Liver (tissue), 9 donors: ENCODE measurements around the gene DLEC1. TPM values are rescaled to one million over a fixed set of nuclear protein-coding genes. Genes with fewer than 3 reads are reported as not detected.

Source experiments
- DNase-seq: peaks from one replicate; pipeline ENCODE4 v3.0.0-alpha.2; 2017; ENCODE audit warnings: low spot score
- H3K27ac ChIP-seq, 2 donors: one replicate each; pipeline ENCODE4 v1.7.0; 2013; ENCODE audit warnings: inconsistent platforms in 2 of 2, low read length in 2 of 2, control low read depth in 1 of 2, low read depth in 1 of 2, mild to moderate bottlenecking in 1 of 2
- H3K27me3 ChIP-seq, 4 donors: one replicate each; pipeline versions ENCODE4 v1.6.1 to v1.7.0; 2013; ENCODE audit warnings: low read length in 3 of 4, inconsistent platforms in 1 of 4, mild to moderate bottlenecking in 1 of 4, moderate library complexity in 1 of 4; ENCODE audit not compliant: control insufficient read depth in 4 of 4, insufficient read depth in 4 of 4
- H3K36me3 ChIP-seq, 4 donors: one replicate each; pipeline versions ENCODE4 v1.6.1 to v1.7.0; 2013; ENCODE audit warnings: low read length in 3 of 4, mild to moderate bottlenecking in 3 of 4, low read depth in 1 of 4, moderate library complexity in 1 of 4; ENCODE audit not compliant: control insufficient read depth in 4 of 4, insufficient read depth in 3 of 4
- H3K4me1 ChIP-seq, 4 donors: one replicate each; pipeline versions ENCODE4 v1.6.1 to v1.7.0; 2013; ENCODE audit warnings: low read length in 3 of 4, mild to moderate bottlenecking in 3 of 4, moderate library complexity in 1 of 4; ENCODE audit not compliant: control insufficient read depth in 4 of 4, insufficient read depth in 4 of 4
- H3K4me3 ChIP-seq, 3 donors: one replicate each; pipeline versions ENCODE4 v1.6.1 to v1.7.0; 2013; ENCODE audit warnings: low read length in 3 of 3, control low read depth in 1 of 3, low read depth in 1 of 3, mild to moderate bottlenecking in 1 of 3
- H3K9ac ChIP-seq, 2 donors: one replicate each; pipeline ENCODE4 v1.7.0; 2013; ENCODE audit warnings: low read length in 2 of 2, mild to moderate bottlenecking in 2 of 2, moderate library complexity in 2 of 2, control low read depth in 1 of 2, low read depth in 1 of 2
- H3K9me3 ChIP-seq, 4 donors: one replicate each; pipeline versions ENCODE4 v1.6.1 to v1.7.0; 2013; ENCODE audit warnings: low read length in 3 of 4; ENCODE audit not compliant: control insufficient read depth in 4 of 4
- EGR1 ChIP-seq, 2 donors: IDR thresholded peaks; 2 replicates each; pipeline ENCODE4 v1.6.1; 2016 to 2018; ENCODE audit warnings: antibody characterized with exemption in 2 of 2, low read depth in 2 of 2
- FOXA1 ChIP-seq: IDR thresholded peaks from 2 replicates; pipeline ENCODE4 v1.6.1; 2016; ENCODE audit warnings: antibody characterized with exemption
- FOXA2 ChIP-seq: IDR thresholded peaks from 2 replicates; pipeline ENCODE4 v1.6.1; 2016; ENCODE audit warnings: antibody characterized with exemption
- GABPA ChIP-seq, 2 donors: IDR thresholded peaks in 1 of 2; conservative IDR thresholded peaks in 1 of 2; 2 replicates each; pipeline ENCODE4 v1.6.1; 2016; ENCODE audit warnings: antibody characterized with exemption in 2 of 2, mild to moderate bottlenecking in 1 of 2, moderate library complexity in 1 of 2
- HNF4G ChIP-seq: IDR thresholded peaks from 2 replicates; pipeline ENCODE4 v1.6.1; 2016; ENCODE audit warnings: antibody characterized with exemption
- JUND ChIP-seq, 2 donors: IDR thresholded peaks; 2 replicates each; pipeline ENCODE4 v1.6.1; 2016; ENCODE audit warnings: antibody characterized with exemption in 2 of 2
- NR2F2 ChIP-seq: IDR thresholded peaks from 2 replicates; pipeline ENCODE4 v1.6.1; 2016; ENCODE audit warnings: antibody characterized with exemption
- RAD21 ChIP-seq, 2 donors: IDR thresholded peaks; 2 replicates each; pipeline ENCODE4 v1.6.1; 2016; ENCODE audit warnings: antibody characterized with exemption in 2 of 2, mild to moderate bottlenecking in 2 of 2
- RXRA ChIP-seq, 2 donors: IDR thresholded peaks; 2 replicates each; pipeline ENCODE4 v1.6.1; 2017 to 2018; ENCODE audit warnings: antibody characterized with exemption in 2 of 2, mild to moderate bottlenecking in 1 of 2
- SP1 ChIP-seq: IDR thresholded peaks from 2 replicates; pipeline ENCODE4 v1.6.1; 2018; ENCODE audit warnings: antibody characterized with exemption, mild to moderate bottlenecking
- TAF1 ChIP-seq: conservative IDR thresholded peaks from 2 replicates; pipeline ENCODE4 v1.6.1; 2016; ENCODE audit warnings: antibody characterized with exemption, mild to moderate bottlenecking
- YY1 ChIP-seq: IDR thresholded peaks from 2 replicates; pipeline ENCODE4 v1.6.1; 2016; ENCODE audit warnings: antibody characterized with exemption, mild to moderate bottlenecking
- ZBTB33 ChIP-seq: IDR thresholded peaks from 2 replicates; pipeline ENCODE4 v1.6.1; 2016; ENCODE audit warnings: antibody characterized with exemption
- WGBS: extraction: QIAGEN DNeasy Blood & Tissue Kit; methylation state at CpG from one replicate; pipeline ENCODE4 v1.1.7; 2013; 5-methylcytosine and 5-hydroxymethylcytosine counted together
- polyA plus RNA-seq, 2 donors: library from polyadenylated mRNA; stranded (reverse) in 1 of 2; unstranded in 1 of 2; fragments of 200-250 nt in 1 of 2; fragments of >200 nt in 1 of 2; fragmentation: Nextera tagmentation in 1 of 2; extraction: Ambion mirVana in 1 of 2; gene quantifications; one replicate each; pipeline versions ENCODE4 v1.2.1 to v1.2.3, GENCODE V29; 2013 to 2015
- total RNA-seq, 2 donors: library from RNA; depleted of rRNA; stranded (reverse); fragments of >200 nt; gene quantifications; one replicate each; pipeline ENCODE4 v1.2.3, GENCODE V29; 2014
- TF ChIP-seq, protein P1 (sequence below): IDR thresholded peaks from 2 replicates; pipeline ENCODE4 v1.6.1; 2016; ENCODE audit warnings: antibody characterized with exemption, mild to moderate bottlenecking
- TF ChIP-seq, protein P2 (sequence below): fragments of 150-350 bp; IDR thresholded peaks from 2 replicates; pipeline ENCODE4 v1.5.1; 2017; ENCODE audit warnings: improper control_type of control experiment, low read depth, low read length; ENCODE audit not compliant: missing input control
- TF ChIP-seq, protein P3 (sequence below): IDR thresholded peaks from 2 replicates; pipeline ENCODE4 v1.6.1; 2016; ENCODE audit warnings: antibody characterized with exemption
- TF ChIP-seq, protein P4 (sequence below): IDR thresholded peaks from 2 replicates; pipeline ENCODE4 v1.6.1; 2016; ENCODE audit warnings: antibody characterized with exemption
- donor health status: healthy.
- donor health status: healthy.
- donor health status: healthy.
- donor health status: healthy.
- donor health status: healthy.

DLEC1 gene
- total and polyA plus RNA-seq, 4 donors = 0.09 to 0.63 (median 0.30) TPM

DNA sequence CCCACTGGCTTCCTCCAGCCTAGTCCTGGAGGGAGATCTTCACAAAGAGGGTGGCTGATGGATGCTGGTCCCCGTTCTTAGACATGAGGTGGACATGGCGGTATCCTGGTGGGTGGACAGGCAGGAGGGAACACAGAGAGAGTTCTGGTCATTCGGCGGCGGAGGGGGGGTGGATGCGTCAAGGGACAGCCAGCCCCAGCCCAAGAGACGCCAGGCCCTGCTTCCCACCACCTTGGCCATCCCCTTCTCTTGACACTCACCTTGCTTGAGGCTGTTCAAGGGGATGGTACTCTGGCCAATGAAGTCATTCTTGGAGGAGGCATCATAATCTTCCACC, 31.3 kb upstream of the DLEC1 start:
- TF ChIP-seq FOXA2 (no peak), ZBTB33 (no peak), FOXA1 (no peak), RXRA (IDR thresholded peaks at IDR 0.05) (no peak), SP1 (no peak), GABPA (IDR thresholded peaks at IDR 0.05 in 1 of 2, conservative IDR thresholded peaks at IDR 0.05 in 1 of 2) (no peak), EGR1 (IDR thresholded peaks at IDR 0.05; ENCODE audit: low read depth in 2 of 2) (no peak), JUND (IDR thresholded peaks at IDR 0.05) (no peak), RAD21 (IDR thresholded peaks at IDR 0.05) (no peak), HNF4G (no peak), NR2F2 (no peak), YY1 (no peak), TAF1 (no peak)
- TF ChIP-seq, protein P1, sequence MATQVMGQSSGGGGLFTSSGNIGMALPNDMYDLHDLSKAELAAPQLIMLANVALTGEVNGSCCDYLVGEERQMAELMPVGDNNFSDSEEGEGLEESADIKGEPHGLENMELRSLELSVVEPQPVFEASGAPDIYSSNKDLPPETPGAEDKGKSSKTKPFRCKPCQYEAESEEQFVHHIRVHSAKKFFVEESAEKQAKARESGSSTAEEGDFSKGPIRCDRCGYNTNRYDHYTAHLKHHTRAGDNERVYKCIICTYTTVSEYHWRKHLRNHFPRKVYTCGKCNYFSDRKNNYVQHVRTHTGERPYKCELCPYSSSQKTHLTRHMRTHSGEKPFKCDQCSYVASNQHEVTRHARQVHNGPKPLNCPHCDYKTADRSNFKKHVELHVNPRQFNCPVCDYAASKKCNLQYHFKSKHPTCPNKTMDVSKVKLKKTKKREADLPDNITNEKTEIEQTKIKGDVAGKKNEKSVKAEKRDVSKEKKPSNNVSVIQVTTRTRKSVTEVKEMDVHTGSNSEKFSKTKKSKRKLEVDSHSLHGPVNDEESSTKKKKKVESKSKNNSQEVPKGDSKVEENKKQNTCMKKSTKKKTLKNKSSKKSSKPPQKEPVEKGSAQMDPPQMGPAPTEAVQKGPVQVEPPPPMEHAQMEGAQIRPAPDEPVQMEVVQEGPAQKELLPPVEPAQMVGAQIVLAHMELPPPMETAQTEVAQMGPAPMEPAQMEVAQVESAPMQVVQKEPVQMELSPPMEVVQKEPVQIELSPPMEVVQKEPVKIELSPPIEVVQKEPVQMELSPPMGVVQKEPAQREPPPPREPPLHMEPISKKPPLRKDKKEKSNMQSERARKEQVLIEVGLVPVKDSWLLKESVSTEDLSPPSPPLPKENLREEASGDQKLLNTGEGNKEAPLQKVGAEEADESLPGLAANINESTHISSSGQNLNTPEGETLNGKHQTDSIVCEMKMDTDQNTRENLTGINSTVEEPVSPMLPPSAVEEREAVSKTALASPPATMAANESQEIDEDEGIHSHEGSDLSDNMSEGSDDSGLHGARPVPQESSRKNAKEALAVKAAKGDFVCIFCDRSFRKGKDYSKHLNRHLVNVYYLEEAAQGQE = no peak
- TF ChIP-seq, protein P2, sequence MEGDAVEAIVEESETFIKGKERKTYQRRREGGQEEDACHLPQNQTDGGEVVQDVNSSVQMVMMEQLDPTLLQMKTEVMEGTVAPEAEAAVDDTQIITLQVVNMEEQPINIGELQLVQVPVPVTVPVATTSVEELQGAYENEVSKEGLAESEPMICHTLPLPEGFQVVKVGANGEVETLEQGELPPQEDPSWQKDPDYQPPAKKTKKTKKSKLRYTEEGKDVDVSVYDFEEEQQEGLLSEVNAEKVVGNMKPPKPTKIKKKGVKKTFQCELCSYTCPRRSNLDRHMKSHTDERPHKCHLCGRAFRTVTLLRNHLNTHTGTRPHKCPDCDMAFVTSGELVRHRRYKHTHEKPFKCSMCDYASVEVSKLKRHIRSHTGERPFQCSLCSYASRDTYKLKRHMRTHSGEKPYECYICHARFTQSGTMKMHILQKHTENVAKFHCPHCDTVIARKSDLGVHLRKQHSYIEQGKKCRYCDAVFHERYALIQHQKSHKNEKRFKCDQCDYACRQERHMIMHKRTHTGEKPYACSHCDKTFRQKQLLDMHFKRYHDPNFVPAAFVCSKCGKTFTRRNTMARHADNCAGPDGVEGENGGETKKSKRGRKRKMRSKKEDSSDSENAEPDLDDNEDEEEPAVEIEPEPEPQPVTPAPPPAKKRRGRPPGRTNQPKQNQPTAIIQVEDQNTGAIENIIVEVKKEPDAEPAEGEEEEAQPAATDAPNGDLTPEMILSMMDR = no peak
- TF ChIP-seq, protein P3, sequence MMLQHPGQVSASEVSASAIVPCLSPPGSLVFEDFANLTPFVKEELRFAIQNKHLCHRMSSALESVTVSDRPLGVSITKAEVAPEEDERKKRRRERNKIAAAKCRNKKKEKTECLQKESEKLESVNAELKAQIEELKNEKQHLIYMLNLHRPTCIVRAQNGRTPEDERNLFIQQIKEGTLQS = no peak
- Histone ChIP-seq H3K27me3 (no peaks in the 10 kb centered on the region), H3K4me3 (no peak overlapping the region), H3K36me3 (peaks cover 2 to 15% (median 8%) of the 10 kb centered on the region in 4 donors), H3K9ac (no peak overlapping the region), H3K27ac (no peak overlapping the region), H3K4me1 (peaks cover 0 to 5% (median 1%) of the 10 kb centered on the region in 4 donors), H3K9me3 (no peaks in the 10 kb centered on the region)
- WGBS = 96% methylated on average over 7 of the region's 7 CpGs
- DNase-seq = no peak

DNA sequence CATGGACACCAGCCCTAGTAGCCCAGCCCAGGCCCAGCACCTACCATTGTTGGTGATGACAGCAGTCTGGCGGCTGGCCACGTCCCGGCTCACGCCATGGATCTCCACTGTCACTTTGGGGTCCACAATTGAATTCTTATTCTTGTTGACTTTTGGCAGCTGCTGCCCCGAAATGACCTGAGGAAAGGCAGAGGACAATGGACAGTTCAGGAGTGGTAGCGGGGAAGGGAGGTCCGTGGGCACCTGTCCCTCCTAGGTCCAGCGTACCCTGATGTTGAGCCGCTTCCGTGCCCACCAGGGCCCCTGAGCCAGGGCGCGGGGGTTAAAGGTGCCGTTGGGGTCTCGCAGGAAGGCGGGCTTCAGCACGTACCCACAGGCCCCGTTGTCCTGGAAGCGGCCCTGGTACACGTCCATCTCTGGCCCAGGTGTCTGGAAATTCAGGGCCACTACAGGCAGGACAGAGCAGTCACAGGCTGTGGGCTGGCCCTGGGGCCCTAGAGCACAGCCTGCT, 30.8 kb upstream of the DLEC1 start:
- Histone ChIP-seq H3K36me3 (peaks cover 2 to 15% (median 8%) of the 10 kb centered on the region in 4 donors), H3K4me3 (no peak overlapping the region), H3K9ac (no peak overlapping the region), H3K27me3 (no peaks in the 10 kb centered on the region), H3K4me1 (peaks cover 0 to 5% (median 1%) of the 10 kb centered on the region in 4 donors), H3K9me3 (no peaks in the 10 kb centered on the region), H3K27ac (no peak overlapping the region)
- WGBS = 96% methylated on average over 19 of the region's 19 CpGs
- no peak for DNase-seq
- TF ChIP-seq, protein P3 = no peak
- TF ChIP-seq JUND (IDR thresholded peaks at IDR 0.05) (no peak), NR2F2 (no peak), RAD21 (IDR thresholded peaks at IDR 0.05) (no peak), YY1 (no peak), FOXA2 (no peak), RXRA (IDR thresholded peaks at IDR 0.05) (no peak), FOXA1 (no peak), SP1 (no peak), HNF4G (no peak)
- TF ChIP-seq, protein P2 = no peak
- TF ChIP-seq, protein P4, sequence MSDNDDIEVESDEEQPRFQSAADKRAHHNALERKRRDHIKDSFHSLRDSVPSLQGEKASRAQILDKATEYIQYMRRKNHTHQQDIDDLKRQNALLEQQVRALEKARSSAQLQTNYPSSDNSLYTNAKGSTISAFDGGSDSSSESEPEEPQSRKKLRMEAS = no peak
- TF ChIP-seq, protein P1 = no peak
